SIG-M5 (cell line): ENCODE results near the gene MARCHF3.

Experiments
- DNase-seq: peaks from one replicate; lab custom pipeline; 2025; lab: John Stamatoyannopoulos, UW

The MARCHF3 gene

GRCh38 chr5:126982926-126983873 lies 47.2 kb downstream of the MARCHF3 start:
- no peak for DNase-seq

- DNase-seq = no peak
Observed at GRCh38 chr5:126982202-126982601, 48.2 kb downstream of the MARCHF3 start.

- DNase-seq = no peak
Observed at GRCh38 chr5:126981701-126982100, 48.7 kb downstream of the MARCHF3 start.

GRCh38 chr5:126981222-126981621 lies 49.1 kb downstream of the MARCHF3 start:
- no peak for DNase-seq

- DNase-seq = no peak
Observed at GRCh38 chr5:126978258-126978657, 52.1 kb downstream of the MARCHF3 start.

- no peak for DNase-seq
Observed at GRCh38 chr5:126976520-126977172, 53.7 kb downstream of the MARCHF3 start.

GRCh38 chr5:126975796-126976195 lies 54.6 kb downstream of the MARCHF3 start:
- no peak for DNase-seq

- DNase-seq = no peak
Observed at GRCh38 chr5:126973193-126973592, 57.2 kb downstream of the MARCHF3 start.

GRCh38 chr5:126972062-126972895 lies 58.1 kb downstream of the MARCHF3 start:
- DNase-seq = peak; percentile 50

- no peak for DNase-seq
Observed at GRCh38 chr5:126971455-126972031, 58.8 kb downstream of the MARCHF3 start.

GRCh38 chr5:126970517-126971017 lies 59.8 kb downstream of the MARCHF3 start:
- no peak for DNase-seq

GRCh38 chr5:126969548-126969947 lies 60.8 kb downstream of the MARCHF3 start:
- no peak for DNase-seq

GRCh38 chr5:126967808-126968466 lies 62.4 kb downstream of the MARCHF3 start:
- no peak for DNase-seq

- no peak for DNase-seq
Observed at GRCh38 chr5:126965487-126965886, 64.9 kb downstream of the MARCHF3 start.

GRCh38 chr5:126965061-126965475 lies 65.3 kb downstream of the MARCHF3 start:
- no peak for DNase-seq

- no peak for DNase-seq
Observed at GRCh38 chr5:126963822-126964375, 66.5 kb downstream of the MARCHF3 start.

GRCh38 chr5:126961702-126962101 lies 68.7 kb downstream of the MARCHF3 start:
- no peak for DNase-seq

GRCh38 chr5:126961128-126961527 lies 69.2 kb downstream of the MARCHF3 start:
- DNase-seq = no peak

- no peak for DNase-seq
Observed at GRCh38 chr5:126959188-126959587, 71.2 kb downstream of the MARCHF3 start.

- DNase-seq = no peak
Observed at GRCh38 chr5:126956991-126957390, 73.4 kb downstream of the MARCHF3 start.

- DNase-seq = no peak
Observed at GRCh38 chr5:126954981-126955380, 75.4 kb downstream of the MARCHF3 start.
